Muscle of leg (tissue), 11 donors: Measurements from ENCODE around the gene USH1C. TPM values are rescaled to one million over a fixed set of nuclear protein-coding genes. Genes with fewer than 3 reads are reported as not detected.
A peak's percentile ranks its signal among the peaks of the same experiment; 100 is the strongest.

ENCODE experiments used
- DNase-seq: peaks from one replicate; pipeline ENCODE4 v3.0.0; 2013
- H3K27ac ChIP-seq: one replicate; pipeline ENCODE4 v1.5.1; 2013; ENCODE audit warnings: mild to moderate bottlenecking, low read length, control low read depth
- H3K27me3 ChIP-seq: one replicate; pipeline ENCODE4 v1.6.1; 2013; ENCODE audit warnings: low read length; ENCODE audit not compliant: control insufficient read depth, insufficient read depth
- H3K36me3 ChIP-seq: one replicate; pipeline ENCODE4 v1.6.1; 2013; ENCODE audit warnings: low read length; ENCODE audit not compliant: control insufficient read depth, insufficient read depth
- H3K4me1 ChIP-seq: one replicate; pipeline ENCODE4 v1.6.1; 2013; ENCODE audit warnings: low read length; ENCODE audit not compliant: control insufficient read depth, insufficient read depth
- H3K4me3 ChIP-seq: one replicate; pipeline ENCODE4 v1.5.1; 2013; ENCODE audit warnings: low read length, control low read depth
- H3K9me3 ChIP-seq: replicated peaks from 2 replicates; pipeline ENCODE4 v1.6.1; 2013; ENCODE audit warnings: low read depth, low read length; ENCODE audit not compliant: control insufficient read depth
- WGBS: methylation state at CpG from one replicate; pipeline ENCODE4 v1.1.5; 2013; ENCODE audit warnings: missing lambda C conversion rate; ENCODE audit not compliant: insufficient coverage; 5-methylcytosine and 5-hydroxymethylcytosine counted together
- polyA plus RNA-seq, 8 donors: library from polyadenylated mRNA; unstranded; fragments of 120-200 nt; gene quantifications; one replicate each; pipeline versions ENCODE4 v1.2.1 to v1.2.3, GENCODE V29; 2013; ENCODE audit warnings: inconsistent platforms in 1 of 8, low replicate concordance in 1 of 8; ENCODE audit not compliant: insufficient read length in 8 of 8, insufficient read depth in 1 of 8
- total RNA-seq: library from RNA; stranded (reverse); fragments of 120-200 nt; gene quantifications from one replicate; pipeline ENCODE4 v1.2.4, GENCODE V29; 2013

USH1C gene
- total and polyA plus RNA-seq, 9 donors: 0.22 to 11.4 (median 0.48) TPM; not detected in 2

DNA sequence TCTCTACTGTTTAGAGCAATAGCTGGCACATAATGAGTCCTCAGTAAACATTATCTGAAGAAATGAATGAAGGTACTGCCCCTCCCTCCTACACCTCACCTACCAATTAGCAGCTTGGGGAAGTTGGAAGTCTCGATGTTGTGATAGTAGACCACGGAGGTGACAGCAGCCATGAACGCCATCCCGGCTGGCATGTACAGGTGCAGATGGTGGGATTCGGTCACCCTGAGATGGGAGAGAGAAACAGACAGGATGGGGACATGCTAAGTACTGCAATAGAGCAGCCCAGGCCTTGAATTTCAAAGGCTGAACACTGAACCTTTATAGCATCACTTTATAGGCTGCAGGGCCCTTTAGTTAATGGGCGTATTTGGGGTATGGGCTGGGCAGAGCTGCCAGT lies 74.2 kb downstream of the USH1C start:
- no peak for DNase-seq
- Histone ChIP-seq H3K27ac (no peak overlapping the region), H3K4me1 (no peaks in the 10 kb centered on the region), H3K36me3 (no peaks in the 10 kb centered on the region), H3K4me3 (no peak overlapping the region), H3K9me3 (no peaks in the 10 kb centered on the region), H3K27me3 (peaks cover 27% of the 10 kb centered on the region)
- 88% methylated on average over 5 of the region's 6 CpGs for WGBS

DNA sequence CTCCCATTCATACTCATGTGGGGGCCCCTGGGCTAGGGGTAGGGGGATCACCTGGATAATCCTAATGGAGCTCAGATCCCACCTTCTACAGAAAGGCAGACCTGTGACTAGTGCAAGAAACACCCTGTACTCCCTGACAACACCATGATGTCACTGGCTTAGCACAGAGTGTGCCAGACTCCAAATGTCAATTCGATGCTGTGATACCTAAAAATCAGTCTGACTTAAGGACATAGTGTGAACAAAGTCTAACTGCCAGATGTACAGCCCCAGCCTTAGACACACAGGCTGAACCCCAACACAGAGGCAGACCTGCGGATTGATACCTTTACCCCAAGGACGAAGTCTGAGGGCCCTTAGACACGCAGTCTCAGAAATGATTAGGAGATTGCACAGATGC lies 76.1 kb downstream of the USH1C start:
- peaks cover 11% of the 10 kb centered on the region for H3K27me3 ChIP-seq
- WGBS: 85% methylated on average over 4 of the region's 4 CpGs

DNA sequence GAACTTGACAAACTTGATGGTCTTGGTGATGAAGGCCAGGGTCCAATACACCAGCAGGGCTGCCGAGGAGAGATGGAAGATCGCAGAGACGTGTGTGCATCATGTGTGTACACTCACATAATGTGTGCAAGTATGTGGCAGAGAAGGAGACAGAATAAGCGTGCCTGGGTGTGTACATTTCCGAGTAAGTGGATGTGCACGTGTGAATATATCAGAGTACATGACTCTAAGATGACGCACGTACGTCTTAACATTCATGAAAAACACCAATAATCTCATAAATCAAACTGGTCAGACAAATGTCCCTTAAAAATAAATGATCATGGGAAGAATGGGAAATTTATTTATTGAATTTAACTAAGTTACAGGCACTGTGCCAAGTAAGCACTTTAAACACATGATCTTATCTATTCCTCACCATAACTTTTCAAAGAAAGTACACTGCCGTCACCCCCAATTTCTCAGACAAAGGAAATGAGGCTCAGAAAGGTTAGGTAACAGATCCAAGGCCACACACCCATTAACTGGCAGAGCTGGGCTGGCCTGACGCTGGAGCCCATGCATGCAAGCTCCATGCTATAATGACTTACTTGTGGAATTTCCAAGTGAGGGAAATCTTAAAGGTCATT lies 80.6 kb downstream of the USH1C start:
- H3K4me3 ChIP-seq: no peak overlapping the region
- 69% methylated on average over 5 of the region's 11 CpGs for WGBS
- no peak overlapping the region for H3K27ac ChIP-seq
- no peaks in the 10 kb centered on the region for H3K9me3 ChIP-seq
- no peaks in the 10 kb centered on the region for H3K36me3 ChIP-seq
- H3K27me3 ChIP-seq: peaks cover 4% of the 10 kb centered on the region
- H3K4me1 ChIP-seq: peaks cover 3% of the 10 kb centered on the region
- no peak for DNase-seq

More for the DNA sequence above, 76.1 kb downstream of the USH1C start:
- Histone ChIP-seq H3K4me1 (no peaks in the 10 kb centered on the region), H3K27ac (no peak overlapping the region), H3K4me3 (no peak overlapping the region), H3K36me3 (no peaks in the 10 kb centered on the region), H3K9me3 (no peaks in the 10 kb centered on the region)
- DNase-seq: no peak

DNA sequence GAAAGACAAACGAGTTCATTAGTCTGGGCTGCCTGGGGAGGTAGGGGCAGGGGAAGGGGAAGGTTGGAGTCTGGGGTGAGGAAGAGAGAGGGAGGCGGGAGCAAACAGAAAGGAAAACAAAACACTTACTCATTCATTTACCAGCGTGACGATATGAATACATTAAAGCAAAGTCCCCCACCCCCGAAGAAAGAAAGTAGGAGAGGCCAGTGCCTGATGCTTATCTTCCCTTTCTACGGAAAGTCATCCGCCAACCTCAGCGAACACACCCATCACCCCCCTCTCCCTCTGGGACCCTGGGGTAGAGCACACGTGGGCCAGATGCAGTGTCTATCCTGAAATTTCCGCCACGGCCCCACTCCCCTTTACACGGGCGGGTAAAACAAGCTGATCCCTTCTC lies 81.3 kb downstream of the USH1C start:
- Histone ChIP-seq H3K36me3 (no peaks in the 10 kb centered on the region), H3K4me3 (no peak overlapping the region), H3K4me1 (peaks cover 4% of the 10 kb centered on the region), H3K27ac (no peak overlapping the region), H3K9me3 (no peaks in the 10 kb centered on the region), H3K27me3 (peaks cover 4% of the 10 kb centered on the region)
- DNase-seq: no peak
- WGBS: 76% methylated on average over 7 of the region's 13 CpGs

- no peaks in the 10 kb centered on the region for H3K27me3 ChIP-seq
- no peak overlapping the region for H3K4me3 ChIP-seq
- no peak for DNase-seq
- no peak overlapping the region for H3K27ac ChIP-seq
- no peaks in the 10 kb centered on the region for H3K9me3 ChIP-seq
- H3K36me3 ChIP-seq: no peaks in the 10 kb centered on the region
- peaks cover 11% of the 10 kb centered on the region for H3K4me1 ChIP-seq
- WGBS: 86% methylated on average over 12 of the region's 12 CpGs
Measured at GRCh38 chr11:17460406-17460805, 83.8 kb downstream of the USH1C start.

DNA sequence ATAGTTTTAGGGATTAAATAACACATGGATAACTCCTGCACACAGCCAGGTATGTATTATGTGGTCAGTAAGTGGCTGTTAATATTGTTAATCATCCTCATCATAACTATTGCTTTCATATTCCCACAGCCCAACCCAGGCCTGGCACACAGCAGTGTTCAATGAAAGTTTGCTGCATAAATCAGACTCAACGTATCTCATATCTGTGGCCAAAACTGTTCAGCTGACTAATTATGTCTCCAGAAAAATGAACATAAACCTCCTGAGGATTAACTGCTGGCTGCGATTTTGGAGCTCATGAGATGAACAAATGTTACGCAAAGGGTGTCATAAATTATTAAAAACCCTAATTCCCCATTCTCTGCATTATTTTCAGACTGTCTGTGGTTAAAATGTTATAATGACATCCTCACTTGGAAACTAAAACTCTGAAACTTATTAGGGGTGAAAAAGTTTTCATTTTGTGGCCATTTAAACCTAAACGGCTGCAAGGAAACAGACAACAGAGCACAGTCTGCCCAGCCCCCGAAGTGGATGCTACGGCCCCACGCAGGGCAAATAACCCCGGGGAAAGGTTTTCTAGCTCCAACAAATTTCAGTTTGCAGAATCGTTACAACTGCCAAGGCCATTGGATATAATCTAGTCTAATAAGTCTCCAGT lies 84.8 kb downstream of the USH1C start:
- Histone ChIP-seq H3K4me1 (peaks cover 11% of the 10 kb centered on the region), H3K27ac (no peak overlapping the region), H3K4me3 (no peak overlapping the region), H3K36me3 (no peaks in the 10 kb centered on the region), H3K9me3 (no peaks in the 10 kb centered on the region), H3K27me3 (no peaks in the 10 kb centered on the region)
- 26% methylated on average over 3 of the region's 9 CpGs for WGBS
- peak; percentile 72 for DNase-seq

GRCh38 chr11:17458268-17458667 lies 85.9 kb downstream of the USH1C start:
- DNase-seq: no peak

DNA sequence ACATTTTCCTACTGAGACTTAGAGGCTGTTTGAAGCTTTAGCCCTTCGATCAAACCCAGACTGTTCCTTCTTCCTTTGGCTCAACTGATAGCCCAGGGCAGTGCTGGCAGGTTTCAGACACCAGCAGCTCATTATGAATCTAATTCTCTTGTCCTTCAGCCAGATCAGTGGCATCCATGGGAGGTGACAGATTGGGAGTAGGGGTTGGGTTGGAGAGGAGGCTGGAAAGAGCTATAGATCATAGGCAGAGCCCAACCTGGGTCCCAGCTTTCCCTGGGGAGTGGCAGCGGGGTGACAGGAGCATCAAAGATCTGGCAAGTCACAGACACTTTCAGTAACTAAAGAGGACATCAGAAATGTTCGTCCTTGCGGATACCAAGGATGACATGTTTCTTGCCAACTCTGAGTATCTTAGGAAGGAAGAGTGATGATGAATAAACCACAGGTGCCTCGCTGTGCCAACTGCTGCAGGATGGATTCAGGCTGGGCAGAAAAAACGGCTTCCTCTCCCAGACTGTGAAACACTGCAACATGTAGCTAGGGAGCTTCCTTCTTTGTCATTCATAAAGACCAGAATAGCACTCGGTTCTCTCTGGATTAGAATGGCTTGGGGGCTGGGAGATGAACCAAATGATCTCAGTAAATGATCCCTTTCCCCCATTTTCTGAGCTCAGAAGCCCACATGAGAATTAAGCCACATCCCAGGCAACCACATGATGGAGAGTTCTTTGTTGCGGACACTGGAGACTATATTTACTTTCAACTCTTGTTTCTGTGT lies 86.6 kb downstream of the USH1C start:
- H3K4me1 ChIP-seq: peaks cover 11% of the 10 kb centered on the region
- H3K27me3 ChIP-seq: no peaks in the 10 kb centered on the region
- 80% methylated on average over 1 of the region's 8 CpGs for WGBS
- peak; percentile 29 for DNase-seq
- H3K36me3 ChIP-seq: no peaks in the 10 kb centered on the region
- no peaks in the 10 kb centered on the region for H3K9me3 ChIP-seq
- H3K27ac ChIP-seq: no peak overlapping the region
- H3K4me3 ChIP-seq: no peak overlapping the region

More at GRCh38 chr11:17458268-17458667, 85.9 kb downstream of the USH1C start:
- WGBS: 66% methylated on average over 3 of the region's 8 CpGs
- Histone ChIP-seq H3K27me3 (no peaks in the 10 kb centered on the region), H3K4me3 (no peak overlapping the region), H3K27ac (no peak overlapping the region), H3K4me1 (peaks cover 11% of the 10 kb centered on the region), H3K9me3 (no peaks in the 10 kb centered on the region), H3K36me3 (no peaks in the 10 kb centered on the region)

GRCh38 chr11:17452668-17453067 lies 91.5 kb downstream of the USH1C start:
- Histone ChIP-seq H3K4me3 (no peak overlapping the region), H3K27me3 (peaks cover 4% of the 10 kb centered on the region), H3K4me1 (peaks cover 3% of the 10 kb centered on the region), H3K9me3 (no peaks in the 10 kb centered on the region), H3K36me3 (no peaks in the 10 kb centered on the region), H3K27ac (no peak overlapping the region)
- WGBS: 63% methylated on average over 1 of the region's 2 CpGs
- peak; percentile 51 for DNase-seq

- Histone ChIP-seq H3K27me3 (peaks cover 6% of the 10 kb centered on the region), H3K4me1 (no peaks in the 10 kb centered on the region), H3K36me3 (no peaks in the 10 kb centered on the region), H3K4me3 (no peak overlapping the region), H3K9me3 (no peaks in the 10 kb centered on the region), H3K27ac (no peak overlapping the region)
- DNase-seq: no peak
- WGBS: 43% methylated on average over 4 of the region's 8 CpGs
Measured at GRCh38 chr11:17449158-17449557, 95.1 kb downstream of the USH1C start.
